ENCODE data around the gene SH3RF2. TPM values are rescaled to one million over a fixed set of nuclear protein-coding genes. Genes with fewer than 3 reads are reported as not detected.

SH3RF2 gene
- polyA plus RNA-seq, 3 donors: not detected

DNA sequence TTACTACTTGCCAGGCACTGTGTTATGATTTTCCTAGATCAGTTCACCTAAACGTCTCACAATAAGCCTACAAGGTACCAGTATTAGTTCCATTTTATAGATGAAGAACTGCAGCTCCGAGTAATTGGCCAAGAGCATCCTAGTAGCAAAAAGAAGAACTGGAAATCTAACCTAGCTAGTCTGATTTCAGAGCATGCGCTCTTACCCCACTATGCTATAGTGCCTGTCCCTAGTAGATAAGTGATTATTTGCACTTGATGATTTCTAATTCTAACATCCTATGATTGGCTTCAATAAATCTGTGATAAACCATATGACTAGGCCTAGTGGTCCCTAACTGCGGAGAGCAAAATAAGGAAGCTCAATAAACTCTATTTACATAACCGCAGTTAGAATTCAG is 176.1 kb downstream of the SH3RF2 start:
- Histone ChIP-seq H2AFZ (ENCODE audit: insufficient read depth, low read depth, low read length, poor library complexity, severe bottlenecking) (no peak overlapping the region), H3K36me3 (replicated peaks in 1 of 2; ENCODE audit: control insufficient read depth in 1 of 2, insufficient read depth in 2 of 2, low read length in 2 of 2) (peaks cover 41 to 63% of the 10 kb centered on the region in 2 donors), H3K9ac (ENCODE audit: insufficient read depth, low read length, poor library complexity, severe bottlenecking) (no peak overlapping the region), H3K79me2 (ENCODE audit: insufficient read depth, low read length) (no peaks in the 10 kb centered on the region), H3K27me3 (ENCODE audit: control insufficient read depth in 2 of 2, insufficient read depth in 2 of 2, low read length in 2 of 2) (no peaks in the 10 kb centered on the region), H3K4me2 (replicated peaks; ENCODE audit: extremely low read depth, low read length, poor library complexity, severe bottlenecking) (no peak overlapping the region), H4K20me1 (ENCODE audit: insufficient read depth, low read length) (no peaks in the 10 kb centered on the region), H3K9me3 (replicated peaks in 1 of 2; ENCODE audit: control insufficient read depth in 1 of 2, insufficient read depth in 1 of 2, low read length in 2 of 2) (no peaks in the 10 kb centered on the region), H3K4me3 (replicated peaks in 1 of 3; ENCODE audit: low read depth in 2 of 3, low read length in 3 of 3) (no peak overlapping the region), H3K4me1 (ENCODE audit: control insufficient read depth in 1 of 2, insufficient read depth in 2 of 2, low read length in 2 of 2) (no peaks in the 10 kb centered on the region), H3K27ac (ENCODE audit: low read depth in 1 of 2, low read length in 2 of 2) (no peak overlapping the region)
- WGBS (ENCODE audit: insufficient coverage): 79% methylated on average over 3 of the region's 5 CpGs
- TF ChIP-seq, protein P1, sequence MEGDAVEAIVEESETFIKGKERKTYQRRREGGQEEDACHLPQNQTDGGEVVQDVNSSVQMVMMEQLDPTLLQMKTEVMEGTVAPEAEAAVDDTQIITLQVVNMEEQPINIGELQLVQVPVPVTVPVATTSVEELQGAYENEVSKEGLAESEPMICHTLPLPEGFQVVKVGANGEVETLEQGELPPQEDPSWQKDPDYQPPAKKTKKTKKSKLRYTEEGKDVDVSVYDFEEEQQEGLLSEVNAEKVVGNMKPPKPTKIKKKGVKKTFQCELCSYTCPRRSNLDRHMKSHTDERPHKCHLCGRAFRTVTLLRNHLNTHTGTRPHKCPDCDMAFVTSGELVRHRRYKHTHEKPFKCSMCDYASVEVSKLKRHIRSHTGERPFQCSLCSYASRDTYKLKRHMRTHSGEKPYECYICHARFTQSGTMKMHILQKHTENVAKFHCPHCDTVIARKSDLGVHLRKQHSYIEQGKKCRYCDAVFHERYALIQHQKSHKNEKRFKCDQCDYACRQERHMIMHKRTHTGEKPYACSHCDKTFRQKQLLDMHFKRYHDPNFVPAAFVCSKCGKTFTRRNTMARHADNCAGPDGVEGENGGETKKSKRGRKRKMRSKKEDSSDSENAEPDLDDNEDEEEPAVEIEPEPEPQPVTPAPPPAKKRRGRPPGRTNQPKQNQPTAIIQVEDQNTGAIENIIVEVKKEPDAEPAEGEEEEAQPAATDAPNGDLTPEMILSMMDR (IDR thresholded peaks at IDR 0.05): no peak
- DNase-seq: no peak
- no peaks in the 10 kb centered on the region for H3K9me3 Mint-ChIP-seq
- no peaks in the 10 kb centered on the region for H3K27me3 Mint-ChIP-seq (ENCODE audit: low read depth in 3 of 3)
- H3K4me3 Mint-ChIP-seq: no peak overlapping the region
- no peak overlapping the region for H3K27ac Mint-ChIP-seq
- intact Hi-C loops (cut with micrococcal nuclease): no loop called here
- no peaks in the 10 kb centered on the region for H3K4me1 Mint-ChIP-seq
- H3K36me3 Mint-ChIP-seq: peaks cover 42 to 48% of the 10 kb centered on the region in 2 donors

Other genes with a start within 250 kb of the SH3RF2 start
- 1 to 10 TPM in 2 of 3 donors, under 1 TPM in 1; 0.77 to 2.0 (median 1.5) TPM for gene PRELID2, start 101.2 kb upstream of the SH3RF2 start, polyA plus RNA-seq
- not detected for gene GRXCR2, start 63.6 kb upstream of the SH3RF2 start, polyA plus RNA-seq
- gene PLAC8L1, start 169.0 kb downstream of the SH3RF2 start, polyA plus RNA-seq: not detected
- 10 to 100 TPM; 13.3 to 52.5 (median 36.5) TPM for gene LARS1, start 246.1 kb downstream of the SH3RF2 start, polyA plus RNA-seq

Measured in CD14-positive monocyte (primary cell).